ENCODE data around the gene AMOTL2.

AMOTL2 gene

DNA sequence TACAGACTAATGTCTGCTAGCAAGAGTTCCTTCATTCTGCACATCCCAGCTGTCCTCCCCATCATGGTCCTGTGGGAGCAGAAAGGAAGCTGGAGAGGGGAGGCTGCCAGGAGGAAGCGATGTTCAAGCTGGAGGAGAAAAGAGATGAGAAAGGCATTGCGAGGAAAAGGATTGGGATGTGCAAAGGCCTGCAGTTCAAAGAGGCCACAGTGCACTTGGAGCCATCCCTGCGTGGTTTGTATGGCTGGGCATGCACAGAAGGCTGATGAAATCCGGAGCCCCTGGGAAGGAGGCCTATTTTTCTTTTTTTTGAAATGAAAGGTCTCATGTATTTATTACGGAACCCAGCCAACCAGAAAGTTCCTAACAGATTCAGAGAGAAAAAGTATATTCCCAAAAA lies 22.8 kb downstream of the AMOTL2 start:
- no peak for DNase-seq

DNA sequence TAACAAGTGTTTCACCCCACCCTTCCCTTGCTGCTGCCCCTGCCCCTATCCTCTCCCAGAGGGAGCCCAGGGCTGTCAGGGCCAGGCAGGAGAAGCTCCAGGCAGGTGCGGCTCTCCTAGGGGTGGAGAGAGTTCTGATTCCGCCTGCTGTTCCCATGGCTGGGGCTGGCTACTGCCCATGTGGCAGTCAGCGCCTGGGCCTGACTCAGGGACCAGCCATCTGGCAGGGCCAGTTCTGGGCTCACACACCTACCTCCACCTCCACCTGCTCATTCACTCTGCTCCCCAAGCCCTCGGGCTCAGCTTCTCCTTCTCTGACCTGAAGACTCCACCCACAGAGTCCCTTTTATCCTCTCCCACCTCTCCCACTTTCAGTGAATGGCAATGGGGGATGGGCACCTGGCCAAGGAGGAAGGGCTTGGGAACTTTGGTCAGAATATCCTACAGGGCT lies 23.4 kb downstream of the AMOTL2 start:
- DNase-seq, result no peak

DNA sequence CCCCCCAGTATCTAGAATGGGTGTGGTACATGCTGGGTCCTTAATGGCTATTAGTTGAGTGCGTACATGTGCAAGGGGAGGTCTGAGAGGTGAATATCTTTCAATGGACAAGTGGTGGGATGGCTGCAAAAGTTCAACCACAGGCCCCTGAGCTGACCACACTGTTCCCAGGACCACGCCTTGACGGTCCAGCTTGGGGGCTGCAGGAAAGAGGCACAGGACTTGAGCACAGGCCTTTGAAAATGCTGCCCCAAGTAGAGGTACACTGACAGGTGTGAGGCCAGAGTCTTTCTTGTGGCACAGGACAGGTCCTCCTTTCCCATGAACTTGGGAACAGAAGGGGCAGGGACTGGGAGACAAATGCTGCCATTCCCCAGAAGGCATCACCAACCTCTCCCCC lies 24.0 kb downstream of the AMOTL2 start:
- no peak for DNase-seq

DNA sequence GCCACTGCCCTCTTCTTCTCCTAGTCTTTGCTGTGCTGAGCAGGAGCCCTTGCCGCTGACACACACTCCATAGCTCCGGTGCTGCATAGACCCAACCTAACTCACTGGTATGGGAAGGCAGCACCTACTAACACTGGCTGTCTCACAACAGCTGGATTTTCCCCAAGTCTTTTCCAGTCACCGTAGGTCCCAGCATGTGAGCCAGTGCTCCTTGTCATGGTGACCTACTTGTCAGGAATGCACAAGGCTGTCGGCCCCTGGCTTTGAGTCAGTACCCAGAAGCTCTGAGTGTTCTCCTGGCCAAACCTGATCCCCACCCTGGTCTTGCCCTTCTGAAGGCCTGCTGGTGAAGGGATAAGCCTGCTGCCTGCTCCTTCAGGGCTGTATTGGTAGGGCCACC lies 25.7 kb downstream of the AMOTL2 start:
- no peak for DNase-seq

DNA sequence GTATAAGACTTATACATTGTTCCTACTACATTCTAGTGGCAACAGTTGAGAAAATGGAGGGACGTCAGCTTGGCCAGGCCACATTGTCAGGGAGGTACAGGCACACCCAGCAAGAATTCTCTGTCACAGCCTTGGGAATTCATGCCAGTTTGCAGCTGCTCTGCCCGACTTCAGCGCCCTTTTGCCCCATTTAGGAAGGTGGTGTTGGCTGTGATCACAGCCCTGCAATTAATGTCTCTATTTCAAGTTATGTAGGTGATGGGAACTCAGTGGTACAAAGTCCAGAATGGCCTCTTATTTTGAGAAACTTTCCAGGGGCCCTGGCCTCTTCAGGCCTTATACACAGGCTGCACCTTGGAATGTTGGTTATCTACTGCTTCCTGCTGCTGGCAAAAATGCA lies 26.7 kb downstream of the AMOTL2 start:
- DNase-seq, result no peak

DNA sequence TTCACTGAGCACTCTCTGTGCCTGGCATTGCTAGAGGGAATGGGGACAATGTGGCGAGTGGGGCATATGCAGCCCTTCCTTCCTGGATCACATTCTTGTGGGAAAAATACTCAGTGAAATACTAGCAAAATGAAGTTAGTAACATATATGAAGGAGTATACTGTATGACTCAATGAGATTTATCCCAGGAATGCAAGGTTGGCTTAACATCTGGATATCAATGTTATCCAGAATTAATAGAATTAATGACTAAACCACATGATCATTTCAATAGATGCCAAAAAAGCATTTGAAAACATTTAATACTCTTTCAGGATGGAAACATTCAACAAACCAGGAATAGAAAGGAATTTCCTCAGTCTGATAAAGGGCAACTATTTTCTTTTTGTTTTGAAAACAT lies 27.5 kb downstream of the AMOTL2 start:
- DNase-seq, result no peak

DNA sequence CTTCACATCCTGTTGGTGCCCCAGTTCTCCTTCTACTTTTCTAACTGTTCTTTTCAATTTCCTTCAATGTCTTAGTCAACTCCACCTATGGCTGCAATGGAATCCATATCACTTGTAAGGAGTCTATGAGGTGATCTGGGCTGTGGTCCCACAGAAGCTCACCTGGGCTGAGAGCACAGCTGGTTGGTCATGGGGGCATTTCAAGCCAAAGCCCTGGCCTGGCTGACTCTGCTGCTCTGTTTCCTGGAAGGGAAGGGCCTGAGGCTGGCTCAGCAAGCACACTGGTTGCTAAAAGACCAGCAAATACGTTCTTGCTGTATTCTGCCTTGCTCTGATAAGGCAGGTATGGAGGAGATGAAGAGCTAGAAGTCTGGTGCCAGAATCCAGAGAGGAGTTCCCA lies 29.0 kb downstream of the AMOTL2 start:
- DNase-seq, result no peak

DNA sequence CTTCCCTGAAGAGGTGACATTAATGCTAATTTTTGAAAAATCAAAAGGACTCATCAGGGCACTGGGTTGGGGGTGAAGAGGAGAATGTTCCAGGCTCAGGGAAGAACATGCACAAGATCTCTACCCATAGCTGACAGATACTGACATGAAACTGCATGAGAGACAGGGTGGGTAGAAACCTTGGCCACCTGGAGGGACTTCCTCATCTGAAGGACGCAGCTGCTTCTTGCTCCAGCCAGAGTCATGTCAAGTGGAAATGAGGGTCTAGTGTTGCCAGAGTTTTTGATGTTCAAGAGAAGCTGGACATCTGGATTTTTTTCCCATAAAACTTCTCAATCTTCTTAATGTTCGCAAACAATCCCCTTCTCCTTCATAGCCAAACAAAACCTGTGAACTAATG lies 29.7 kb downstream of the AMOTL2 start:
- DNase-seq, result no peak

DNA sequence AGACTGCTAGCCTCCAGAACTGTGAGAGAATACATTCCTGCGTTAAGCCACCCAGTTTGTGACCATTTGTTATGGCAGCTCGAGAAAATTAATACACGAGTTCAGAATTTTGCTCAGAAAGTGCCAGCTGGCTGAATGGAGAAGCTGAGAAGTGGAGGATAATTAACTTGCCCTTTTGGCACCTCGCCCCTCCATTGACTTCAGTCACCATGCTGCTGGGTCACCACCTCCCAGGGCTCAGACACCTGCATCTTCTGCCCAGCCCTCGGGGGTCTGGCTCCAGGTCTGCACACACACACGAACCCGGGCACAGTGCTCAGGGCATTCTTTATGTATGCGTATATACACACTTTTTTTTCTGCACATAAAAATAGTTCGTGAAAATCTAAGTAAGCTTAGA lies 32.0 kb downstream of the AMOTL2 start:
- no peak for DNase-seq

DNA sequence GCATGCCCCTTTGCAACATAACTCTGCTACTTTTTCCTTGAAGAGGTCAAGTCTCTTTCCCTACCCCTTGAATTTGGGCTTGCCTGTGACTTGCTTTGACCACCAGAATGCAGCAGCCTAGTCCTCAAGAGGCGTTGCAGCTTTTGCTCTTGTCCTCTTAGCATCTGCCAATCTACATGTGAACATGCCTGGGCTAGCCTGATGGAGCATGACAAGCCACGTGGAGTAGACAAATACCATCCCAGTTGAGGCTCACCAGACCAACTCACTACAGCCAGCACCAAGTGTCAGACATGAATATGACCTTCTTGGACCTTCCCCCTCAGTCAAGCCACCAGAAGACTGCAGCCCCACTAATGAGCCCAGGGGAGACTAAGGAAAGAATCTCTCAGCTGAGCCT lies 32.9 kb downstream of the AMOTL2 start:
- DNase-seq, result no peak

DNA sequence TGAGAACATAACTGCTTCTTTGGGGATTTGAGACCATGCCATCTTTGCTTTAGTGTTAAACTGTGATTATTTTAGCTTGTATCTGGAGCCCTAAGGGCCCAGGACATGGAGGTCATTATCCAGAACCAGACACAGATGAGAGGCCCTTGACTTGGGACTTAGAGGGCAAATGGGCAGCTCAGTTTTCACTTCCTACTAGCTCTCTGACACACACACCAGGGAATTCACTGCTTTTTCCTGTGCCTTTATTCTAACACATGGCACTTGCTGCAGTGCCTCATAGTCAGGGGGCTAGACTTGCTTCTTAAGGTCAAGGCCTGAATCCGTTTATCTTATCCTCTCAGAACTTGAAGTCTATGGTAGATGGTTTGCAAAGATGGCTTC lies 33.3 kb downstream of the AMOTL2 start:
- DNase-seq, result no peak

DNA sequence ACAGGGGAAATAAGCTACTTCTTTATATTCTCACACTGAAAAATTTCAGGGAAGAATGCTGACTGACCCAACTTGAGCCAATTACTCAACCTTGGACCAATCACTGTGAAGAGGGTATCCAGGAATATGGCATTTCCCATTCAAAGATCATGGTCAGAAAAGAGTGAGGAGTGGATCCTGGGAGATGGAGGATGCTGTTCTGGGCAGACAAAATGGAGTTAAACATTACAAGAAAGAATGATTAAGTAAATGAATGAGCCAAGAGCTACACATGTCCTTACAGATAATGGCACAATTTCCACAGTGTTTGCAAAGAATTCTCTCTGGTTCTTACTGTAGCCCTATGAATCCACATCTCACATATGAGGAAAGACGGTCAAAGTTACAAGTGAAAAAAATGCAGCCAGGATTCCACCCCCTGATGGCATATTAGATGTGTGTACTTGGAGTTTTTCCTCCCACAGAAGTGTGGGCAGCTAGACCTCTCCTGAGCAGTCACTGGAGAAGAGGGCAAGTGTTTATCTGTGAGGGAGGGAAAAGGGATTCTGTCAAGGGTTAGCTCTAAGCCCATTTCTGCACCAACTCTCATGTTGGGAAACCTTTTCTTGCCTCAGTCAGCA lies 33.8 kb downstream of the AMOTL2 start:
- DNase-seq, result no peak

DNA sequence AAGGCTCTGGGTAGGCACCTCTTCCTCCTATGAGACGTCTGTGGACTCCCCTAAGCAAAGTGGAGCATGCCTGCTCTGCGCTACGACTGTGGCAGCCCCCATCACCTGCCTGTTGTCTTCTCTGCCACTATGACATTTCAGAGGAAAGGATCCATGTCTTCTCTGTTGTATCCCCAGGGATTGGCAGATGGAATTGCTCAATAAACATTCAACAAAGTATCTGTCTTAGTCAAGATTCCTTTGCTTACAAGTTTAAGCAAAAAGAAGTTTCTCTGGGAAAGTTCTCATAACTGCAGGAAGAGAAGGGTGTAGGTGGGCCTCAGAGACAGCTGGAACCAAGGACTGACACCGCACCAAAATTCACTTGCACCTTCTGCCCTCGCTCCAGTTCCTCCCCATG lies 34.3 kb downstream of the AMOTL2 start:
- DNase-seq, result no peak

DNA sequence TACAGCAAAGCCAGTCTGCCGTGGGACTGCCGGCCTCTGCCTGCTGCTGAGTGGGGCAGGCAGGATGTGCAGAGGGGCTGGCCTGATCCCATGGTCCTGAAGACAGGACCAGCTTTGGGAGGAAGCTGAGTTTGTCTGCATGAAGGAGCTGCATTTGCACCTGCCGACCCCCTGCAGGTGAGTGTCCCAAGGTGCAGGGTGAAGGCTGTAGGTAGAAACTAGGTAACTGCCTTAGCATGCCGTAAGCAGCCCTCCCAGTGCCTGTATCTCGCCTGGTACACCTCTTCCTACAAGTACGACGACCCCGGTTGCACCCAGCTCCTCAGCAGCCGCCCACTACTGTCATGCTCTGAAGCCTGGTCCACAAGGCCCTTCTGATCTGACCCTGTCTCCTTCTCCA lies 34.9 kb downstream of the AMOTL2 start:
- no peak for DNase-seq

DNA sequence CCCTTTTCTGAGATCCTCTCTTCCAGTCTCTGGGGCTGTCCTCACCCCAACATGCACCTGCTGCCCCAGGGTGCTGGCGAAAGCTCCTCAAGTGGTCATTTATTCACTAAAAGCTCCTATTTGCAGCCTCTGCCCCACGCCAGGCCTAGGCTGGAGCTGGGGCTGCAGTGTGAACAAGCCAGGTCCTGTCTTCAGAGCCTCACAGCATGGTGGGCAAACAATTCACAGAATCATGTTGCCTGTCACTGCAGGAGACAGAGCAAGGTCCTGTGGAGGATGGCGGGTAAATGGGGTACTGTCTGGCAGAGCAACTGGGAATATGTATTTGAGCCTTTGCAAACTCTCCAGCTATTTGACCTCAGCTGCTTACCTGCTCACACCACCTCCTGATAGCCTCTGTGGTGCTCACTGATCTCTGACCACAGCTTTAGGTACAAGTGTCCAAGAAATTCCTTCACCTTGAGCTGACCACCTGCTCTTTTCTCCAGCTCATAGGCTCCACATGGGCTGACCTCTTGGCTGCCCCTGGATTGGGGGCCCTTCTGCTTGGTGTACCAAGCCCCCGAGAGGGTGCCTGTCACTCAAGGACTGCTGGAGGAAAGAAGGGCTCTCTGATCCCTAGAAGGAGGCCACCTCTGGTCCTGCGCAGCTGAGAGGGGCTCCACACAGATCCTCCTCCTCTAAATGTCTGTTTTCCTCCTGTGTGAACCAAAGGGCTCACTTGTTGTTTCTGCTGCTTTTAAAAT lies 35.6 kb downstream of the AMOTL2 start:
- DNase-seq, result no peak

DNA sequence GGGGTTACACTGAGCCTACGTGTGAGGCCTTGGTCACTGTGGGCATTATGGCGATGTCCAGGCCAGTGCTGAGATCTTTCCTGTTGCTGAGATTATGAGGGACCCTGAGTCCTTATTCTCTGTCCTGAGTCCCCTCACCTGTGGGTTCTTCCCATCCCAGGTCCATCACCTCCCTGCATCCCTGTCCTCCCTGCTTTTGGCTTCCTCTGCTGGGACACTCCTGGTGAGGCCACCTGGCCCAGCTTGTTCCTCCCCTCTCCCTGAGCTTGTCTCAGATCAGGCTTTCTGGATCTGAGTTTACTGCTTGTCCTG lies 36.1 kb downstream of the AMOTL2 start:
- DNase-seq, result no peak

DNA sequence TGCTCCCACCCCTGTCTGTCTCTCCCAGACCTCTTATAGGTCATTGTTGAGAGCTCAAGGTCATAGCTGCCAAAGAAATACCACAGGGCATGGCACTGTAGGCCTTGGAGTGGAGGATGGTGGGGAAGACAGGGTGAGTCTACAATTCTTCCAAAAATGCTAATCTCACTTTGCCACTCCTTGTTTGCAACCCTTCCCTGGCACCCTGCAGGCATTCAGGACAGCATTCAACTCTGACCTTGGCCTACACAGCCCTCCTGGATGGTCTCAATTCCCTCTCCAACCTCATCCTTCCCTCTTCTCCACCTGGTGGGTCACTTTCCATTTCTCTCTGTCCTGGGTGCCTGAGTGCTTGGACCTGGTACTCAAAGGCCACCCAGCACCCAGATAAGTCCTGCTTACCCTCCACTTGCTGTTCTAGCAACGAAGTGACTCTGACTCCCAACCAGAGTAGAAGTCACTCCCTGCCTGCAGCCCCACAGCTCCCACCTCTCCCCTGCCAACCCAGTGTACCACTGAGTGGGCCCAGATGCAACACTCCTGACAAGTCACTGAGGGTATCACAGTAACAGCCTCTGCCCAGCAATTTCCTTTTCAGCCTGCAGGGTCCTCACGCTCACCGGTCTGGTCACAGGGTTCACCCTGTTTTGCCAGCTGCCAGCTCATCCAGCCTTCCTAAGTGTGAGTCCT lies 36.6 kb downstream of the AMOTL2 start:
- no peak for DNase-seq

DNA sequence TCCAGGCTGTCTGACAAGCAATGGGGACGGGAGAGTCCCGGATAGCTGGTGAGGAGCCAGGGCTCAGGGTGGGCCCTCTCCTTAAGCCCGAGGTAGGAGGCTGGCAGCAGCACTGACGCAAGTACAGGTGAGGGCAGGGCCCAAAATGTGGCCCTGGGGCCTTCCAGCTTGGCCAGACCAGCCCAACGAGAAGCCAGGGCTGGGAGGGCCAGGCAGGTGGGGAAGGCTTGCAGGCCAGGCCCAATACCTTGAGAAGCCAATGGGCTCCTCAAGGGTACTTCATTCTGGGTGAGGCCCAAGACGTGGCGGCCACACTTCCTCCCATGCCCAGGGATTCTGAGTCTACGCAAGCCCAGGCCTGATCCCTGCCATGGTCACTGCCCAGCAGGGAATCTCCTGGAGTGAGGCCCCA lies 37.2 kb downstream of the AMOTL2 start:
- no peak for DNase-seq

DNA sequence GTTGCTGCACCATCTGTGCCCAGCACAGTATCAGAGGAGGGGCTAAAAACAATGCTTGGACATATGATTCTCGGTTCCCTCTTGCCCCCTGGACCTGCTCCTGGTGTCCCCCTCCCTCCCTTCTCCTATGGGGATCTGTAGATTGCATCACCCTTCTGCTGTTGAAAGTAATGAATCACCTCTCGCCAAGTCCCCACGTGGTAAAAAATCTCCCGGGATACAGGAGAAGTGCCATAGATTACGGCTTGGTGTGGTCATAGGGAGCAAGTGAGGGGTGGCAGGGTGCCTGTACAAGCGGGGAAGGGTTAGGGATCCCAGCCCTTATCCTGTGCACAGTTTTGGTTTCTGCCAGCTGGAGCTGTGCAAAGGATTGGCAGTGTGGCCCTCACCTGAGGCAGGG lies 37.7 kb downstream of the AMOTL2 start:
- DNase-seq, result no peak

DNA sequence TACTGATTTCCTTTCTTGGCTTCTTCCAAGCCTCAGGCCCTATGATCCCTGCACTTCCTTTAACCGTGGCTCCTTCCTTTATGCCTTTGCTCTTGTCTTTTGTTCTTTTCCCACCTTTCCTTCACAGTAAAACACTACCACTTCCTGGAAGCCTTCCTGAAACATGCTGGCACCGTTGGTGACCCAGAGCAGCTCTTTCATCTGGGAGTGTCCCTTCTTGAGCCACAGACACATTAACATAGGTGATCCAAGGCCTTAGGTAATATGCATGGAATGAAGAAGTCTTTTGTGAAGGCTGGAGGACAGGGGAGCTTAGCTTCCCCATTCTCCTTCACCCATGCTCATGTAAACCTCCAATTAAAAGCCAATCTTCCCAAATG lies 39.4 kb downstream of the AMOTL2 start:
- DNase-seq, result no peak

DNA sequence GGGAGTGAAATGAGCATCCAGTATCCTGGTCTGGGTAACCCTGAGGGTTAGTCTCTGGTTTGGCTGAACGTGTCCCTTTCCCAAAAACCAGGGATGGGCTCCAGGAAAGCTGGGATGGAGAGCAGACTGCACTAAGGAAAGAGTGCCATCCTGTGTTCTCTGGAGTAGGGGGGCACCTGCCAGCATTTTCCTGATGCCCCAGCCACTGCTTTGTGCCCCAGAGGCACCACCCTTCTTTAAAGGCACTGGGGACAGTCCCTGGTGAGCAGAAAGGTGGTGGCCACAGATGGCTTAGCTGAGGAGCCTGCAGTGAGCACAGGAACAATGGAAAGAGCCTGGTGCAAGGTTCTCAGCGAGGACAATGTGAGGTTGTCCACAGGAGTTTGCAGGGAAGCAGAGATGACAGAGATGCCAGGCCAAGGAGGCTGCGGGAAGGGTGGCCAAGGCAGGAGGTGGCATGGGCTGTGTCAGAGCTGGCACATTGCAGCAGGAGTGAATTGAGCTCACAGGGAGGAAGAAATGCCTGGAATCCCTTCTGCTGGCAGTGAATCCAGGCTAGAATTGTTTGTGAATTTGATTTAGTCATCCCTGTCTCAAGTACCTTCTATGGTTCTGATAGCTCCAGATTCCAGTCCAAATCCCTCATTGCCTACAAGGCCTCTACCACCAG lies 39.9 kb downstream of the AMOTL2 start:
- no peak for DNase-seq

DNA sequence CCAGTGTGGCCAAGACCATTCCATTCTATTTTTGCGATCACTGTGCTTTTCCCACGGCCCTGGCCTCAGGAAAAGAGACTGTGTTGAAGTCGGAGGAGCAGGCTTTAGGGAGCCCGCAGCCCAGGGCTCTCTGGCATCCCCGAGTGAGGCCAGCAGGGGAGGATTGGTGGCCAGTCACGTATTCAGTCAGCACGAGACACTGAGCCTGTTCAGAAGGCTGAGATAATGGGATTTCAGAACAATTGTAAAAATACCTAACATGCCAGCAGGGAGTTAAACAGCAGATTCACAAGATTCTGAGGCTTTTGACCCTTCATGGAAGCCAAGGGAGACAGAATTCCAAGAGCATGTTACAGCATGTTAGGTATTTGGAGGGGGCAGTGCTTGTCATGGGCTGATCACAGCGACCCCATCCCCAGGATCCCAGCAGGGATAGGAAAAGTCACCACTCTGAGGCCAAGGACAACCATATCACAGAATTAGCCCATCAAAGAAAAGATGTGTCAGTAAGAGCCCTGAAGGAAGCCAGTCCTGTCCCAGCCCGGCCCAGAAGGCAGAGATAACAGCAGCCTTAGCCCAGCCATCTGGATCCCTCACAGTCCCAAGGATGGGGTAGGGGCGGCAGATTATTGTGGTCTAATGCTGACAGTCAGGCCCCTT lies 40.6 kb downstream of the AMOTL2 start:
- DNase-seq, result no peak

DNA sequence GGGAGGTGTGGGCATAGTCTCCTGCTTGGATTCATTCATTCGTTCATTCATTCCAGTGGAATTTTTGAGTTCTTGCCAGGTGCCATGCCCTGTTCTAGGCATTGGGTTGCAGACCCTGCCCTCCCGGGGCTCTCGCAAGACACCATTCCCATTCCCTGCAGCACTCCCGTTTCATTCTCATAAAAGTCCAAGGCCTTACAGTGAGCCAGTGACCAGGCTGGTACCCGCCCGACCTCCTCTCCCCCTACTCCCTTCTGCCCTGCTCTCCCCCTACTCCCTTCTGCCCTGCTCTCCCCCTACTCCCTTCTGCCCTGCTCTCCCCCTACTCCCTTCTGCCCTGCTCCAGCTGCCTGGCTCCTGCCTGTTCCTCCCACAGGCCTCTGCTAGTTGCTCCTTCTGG lies 41.9 kb downstream of the AMOTL2 start:
- no peak for DNase-seq

DNA sequence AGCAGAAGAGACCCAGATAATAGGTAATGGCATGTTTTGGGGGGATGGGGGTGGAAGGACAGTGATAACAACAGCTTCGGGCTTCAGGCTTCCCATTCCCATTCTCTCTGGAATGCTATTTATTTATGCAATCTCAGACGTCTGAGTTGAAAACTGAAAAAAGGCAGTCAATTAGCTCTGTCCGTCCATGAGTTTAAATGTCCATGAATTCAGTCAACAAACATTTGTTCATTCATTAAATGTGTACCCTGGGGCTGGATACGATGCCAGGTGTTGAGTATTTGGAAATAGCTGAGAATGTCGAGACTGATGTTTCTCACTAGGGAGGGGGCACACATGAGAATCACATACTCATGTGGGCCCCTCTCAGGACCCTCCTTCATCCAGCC lies 42.4 kb downstream of the AMOTL2 start:
- no peak for DNase-seq

All from activated CD4-positive, CD25-positive, alpha-beta regulatory T cell (primary cell).